ENCODE data around the gene PLEKHM3.

DNA sequence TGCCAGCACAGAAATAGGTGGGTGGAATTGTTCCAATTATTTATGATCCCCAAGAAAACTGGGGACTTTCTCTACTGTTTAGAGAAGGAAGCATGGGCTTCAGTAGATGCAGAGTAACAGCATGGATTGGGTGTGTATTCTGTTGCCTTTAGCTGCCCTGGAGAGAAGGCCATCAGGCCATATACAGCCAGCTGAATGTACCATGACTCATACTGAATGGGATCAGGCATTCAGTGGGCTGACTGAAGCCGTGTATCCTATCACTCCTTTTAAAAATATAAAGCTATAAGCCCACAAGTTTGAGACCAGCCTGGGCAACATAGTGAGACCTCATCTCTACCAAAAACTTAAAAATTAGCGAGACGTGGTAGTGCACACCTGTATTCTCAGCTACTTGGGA, 16.7 kb upstream of the PLEKHM3 start:
- TF ChIP-seq, protein P1, sequence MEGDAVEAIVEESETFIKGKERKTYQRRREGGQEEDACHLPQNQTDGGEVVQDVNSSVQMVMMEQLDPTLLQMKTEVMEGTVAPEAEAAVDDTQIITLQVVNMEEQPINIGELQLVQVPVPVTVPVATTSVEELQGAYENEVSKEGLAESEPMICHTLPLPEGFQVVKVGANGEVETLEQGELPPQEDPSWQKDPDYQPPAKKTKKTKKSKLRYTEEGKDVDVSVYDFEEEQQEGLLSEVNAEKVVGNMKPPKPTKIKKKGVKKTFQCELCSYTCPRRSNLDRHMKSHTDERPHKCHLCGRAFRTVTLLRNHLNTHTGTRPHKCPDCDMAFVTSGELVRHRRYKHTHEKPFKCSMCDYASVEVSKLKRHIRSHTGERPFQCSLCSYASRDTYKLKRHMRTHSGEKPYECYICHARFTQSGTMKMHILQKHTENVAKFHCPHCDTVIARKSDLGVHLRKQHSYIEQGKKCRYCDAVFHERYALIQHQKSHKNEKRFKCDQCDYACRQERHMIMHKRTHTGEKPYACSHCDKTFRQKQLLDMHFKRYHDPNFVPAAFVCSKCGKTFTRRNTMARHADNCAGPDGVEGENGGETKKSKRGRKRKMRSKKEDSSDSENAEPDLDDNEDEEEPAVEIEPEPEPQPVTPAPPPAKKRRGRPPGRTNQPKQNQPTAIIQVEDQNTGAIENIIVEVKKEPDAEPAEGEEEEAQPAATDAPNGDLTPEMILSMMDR (IDR thresholded peaks at IDR 0.05) = no peak
- TF ChIP-seq, protein P2, sequence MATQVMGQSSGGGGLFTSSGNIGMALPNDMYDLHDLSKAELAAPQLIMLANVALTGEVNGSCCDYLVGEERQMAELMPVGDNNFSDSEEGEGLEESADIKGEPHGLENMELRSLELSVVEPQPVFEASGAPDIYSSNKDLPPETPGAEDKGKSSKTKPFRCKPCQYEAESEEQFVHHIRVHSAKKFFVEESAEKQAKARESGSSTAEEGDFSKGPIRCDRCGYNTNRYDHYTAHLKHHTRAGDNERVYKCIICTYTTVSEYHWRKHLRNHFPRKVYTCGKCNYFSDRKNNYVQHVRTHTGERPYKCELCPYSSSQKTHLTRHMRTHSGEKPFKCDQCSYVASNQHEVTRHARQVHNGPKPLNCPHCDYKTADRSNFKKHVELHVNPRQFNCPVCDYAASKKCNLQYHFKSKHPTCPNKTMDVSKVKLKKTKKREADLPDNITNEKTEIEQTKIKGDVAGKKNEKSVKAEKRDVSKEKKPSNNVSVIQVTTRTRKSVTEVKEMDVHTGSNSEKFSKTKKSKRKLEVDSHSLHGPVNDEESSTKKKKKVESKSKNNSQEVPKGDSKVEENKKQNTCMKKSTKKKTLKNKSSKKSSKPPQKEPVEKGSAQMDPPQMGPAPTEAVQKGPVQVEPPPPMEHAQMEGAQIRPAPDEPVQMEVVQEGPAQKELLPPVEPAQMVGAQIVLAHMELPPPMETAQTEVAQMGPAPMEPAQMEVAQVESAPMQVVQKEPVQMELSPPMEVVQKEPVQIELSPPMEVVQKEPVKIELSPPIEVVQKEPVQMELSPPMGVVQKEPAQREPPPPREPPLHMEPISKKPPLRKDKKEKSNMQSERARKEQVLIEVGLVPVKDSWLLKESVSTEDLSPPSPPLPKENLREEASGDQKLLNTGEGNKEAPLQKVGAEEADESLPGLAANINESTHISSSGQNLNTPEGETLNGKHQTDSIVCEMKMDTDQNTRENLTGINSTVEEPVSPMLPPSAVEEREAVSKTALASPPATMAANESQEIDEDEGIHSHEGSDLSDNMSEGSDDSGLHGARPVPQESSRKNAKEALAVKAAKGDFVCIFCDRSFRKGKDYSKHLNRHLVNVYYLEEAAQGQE (IDR thresholded peaks at IDR 0.05; ENCODE audit: insufficient read depth in 1 of 2, low read depth in 2 of 2, low read length in 1 of 2) = no peak

Data from Panc1 (cell line).